MM.1S (cell line): ENCODE measurements around the gene SLC12A6.

Source experiments
- CTCF ChIP-seq: fragments of 300-600 bp; sonication (generic); IDR thresholded peaks from 2 replicates; pipeline ENCODE4 v1.5.1; 2016; ENCODE audit warnings: antibody characterized with exemption, low read length, mixed read lengths
- EZH2 ChIP-seq: fragments of 300-600 bp; sonication (generic); optimal IDR thresholded peaks from 2 replicates; pipeline ENCODE3; 2017; ENCODE audit warnings: low read depth, mild to moderate bottlenecking, antibody characterized with exemption, low read length, mixed read lengths
- EZH2phosphoT487 ChIP-seq: fragments of 300-600 bp; sonication (generic); IDR thresholded peaks from 2 replicates; pipeline ENCODE4 v1.6.1; 2018; ENCODE audit warnings: antibody characterized with exemption, low read length

- TF ChIP-seq CTCF (no peak), EZH2 (no peak), EZH2phosphoT487 (no peak)
Measured at GRCh38 chr15:34349769-34350168, 12.2 kb upstream of the SLC12A6 start.
